ENCODE data around the gene PKP3.
A peak's percentile ranks its signal among the peaks of the same experiment; 100 is the strongest.
"Not testable (repeated sequence)": the region's sequence is repeated elsewhere in the genome, so short reads cannot be mapped to it uniquely, and the experiment has no call there.

PKP3 gene

DNA sequence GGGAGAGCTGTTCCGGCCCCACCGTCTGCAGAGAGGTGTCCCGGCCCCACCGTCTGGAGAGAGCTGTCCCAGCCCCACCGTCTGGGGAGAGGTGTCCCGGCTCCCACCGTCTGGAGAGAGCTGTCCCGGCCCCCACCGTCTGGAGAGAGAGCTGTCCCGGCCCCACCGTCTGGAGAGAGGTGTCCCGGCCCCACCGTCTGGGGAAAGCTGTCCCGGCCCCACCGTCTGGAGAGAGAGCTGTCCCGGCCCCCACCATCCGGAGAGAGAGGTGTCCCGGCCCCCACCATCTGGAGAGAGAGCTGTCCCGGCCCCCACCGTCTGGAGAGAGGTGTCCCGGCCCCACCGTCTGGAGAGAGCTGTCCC, 30.6 kb upstream of the PKP3 start:
- not testable (repeated sequence) for DNase-seq

DNA sequence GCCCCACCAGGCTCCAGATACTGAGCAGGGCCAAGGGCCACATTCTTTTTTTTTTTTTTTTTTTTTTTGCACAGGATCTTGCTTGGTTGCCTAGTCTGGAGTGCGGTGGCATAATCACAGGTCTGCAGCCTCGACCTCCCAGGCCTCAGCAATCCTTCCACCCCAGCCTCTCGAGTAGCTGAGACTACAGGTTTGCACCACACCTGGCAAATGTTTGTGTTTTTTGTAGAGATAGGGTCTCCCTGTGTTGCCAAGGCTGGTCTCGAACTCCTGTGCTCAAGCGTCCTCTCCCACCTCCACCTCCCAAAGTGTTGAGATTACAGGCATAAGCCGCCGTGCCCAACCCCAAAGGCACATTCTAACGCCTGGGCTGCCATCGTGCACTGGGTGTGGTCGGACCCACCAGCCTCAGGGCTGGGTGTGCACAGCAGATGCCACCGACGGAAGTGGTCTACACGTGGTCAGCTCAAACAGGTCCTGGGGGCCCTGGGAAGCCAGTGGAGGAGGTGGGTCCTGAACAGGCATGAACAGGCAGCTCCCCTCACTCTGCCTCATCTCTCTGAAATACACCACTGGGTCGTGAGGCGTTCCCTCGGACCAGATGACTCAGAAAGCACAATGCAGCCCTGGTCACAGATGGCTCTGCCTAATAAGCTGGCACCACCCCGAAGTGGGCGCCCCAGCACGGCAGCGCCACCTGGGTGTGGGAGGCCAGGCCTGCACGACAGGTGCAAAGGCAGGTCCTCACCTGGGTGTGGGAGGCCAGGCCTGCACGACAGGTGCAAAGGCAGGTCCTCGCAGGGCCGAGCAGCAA, 29.9 kb upstream of the PKP3 start:
- DNase-seq, result peak; percentile 71

- DNase-seq, result no peak
Measured at GRCh38 chr11:364991-365725, 28.9 kb upstream of the PKP3 start.

DNA sequence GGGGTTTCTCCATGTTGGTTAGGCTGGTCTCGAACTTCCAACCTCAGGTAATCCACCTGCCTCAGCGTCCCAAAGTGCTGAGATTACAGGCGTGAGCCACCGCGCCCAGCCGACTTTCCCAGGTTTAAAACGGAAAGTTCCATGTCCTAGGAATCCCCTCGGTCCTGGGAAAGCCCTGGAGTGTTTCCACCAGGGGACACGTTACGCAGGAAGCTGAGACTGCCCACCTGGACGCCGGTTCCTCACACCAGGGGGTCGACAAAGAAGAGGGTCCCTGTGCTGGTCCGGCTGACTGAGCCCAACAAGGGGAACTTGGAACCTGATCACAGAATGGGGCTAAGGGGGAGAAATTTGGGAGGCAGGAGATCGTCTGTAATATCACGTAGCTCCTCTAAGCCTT, 28.2 kb upstream of the PKP3 start:
- no peak for DNase-seq

- no peak for DNase-seq
Measured at GRCh38 chr11:367956-368413, 26.0 kb upstream of the PKP3 start.

GRCh38 chr11:368414-369335, 25.3 kb upstream of the PKP3 start:
- no peak for DNase-seq

GRCh38 chr11:369336-370018, 24.5 kb upstream of the PKP3 start, which contains the start of gene B4GALNT4:
TSS of gene B4GALNT4 (plus strand) at chr11:369499. CDS start at chr11:369804, 305 bp downstream.
- DNase-seq, result peak; percentile 28

- no peak for DNase-seq
Measured at GRCh38 chr11:370070-370941, 23.7 kb upstream of the PKP3 start.

DNA sequence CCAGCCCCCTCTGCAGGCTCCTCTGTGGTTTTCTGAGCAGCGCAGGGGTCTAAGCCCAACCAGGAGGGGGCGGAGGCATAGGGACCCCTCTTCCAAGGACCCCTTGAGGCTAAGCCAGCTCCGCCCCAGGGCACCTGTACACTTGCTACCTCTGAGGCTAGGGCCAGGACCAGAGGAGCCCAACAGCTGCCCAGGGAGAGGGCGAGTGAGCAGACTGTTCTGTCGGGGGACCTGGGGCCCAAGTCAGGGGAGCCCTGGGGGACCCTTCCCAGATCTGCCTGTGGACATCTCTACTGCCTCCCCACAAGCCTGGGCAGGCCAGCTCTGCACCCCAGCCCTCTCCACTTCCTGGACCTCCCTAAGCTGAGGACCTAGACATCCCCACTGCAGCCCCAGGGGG, 23.0 kb upstream of the PKP3 start:
- no peak for DNase-seq

DNA sequence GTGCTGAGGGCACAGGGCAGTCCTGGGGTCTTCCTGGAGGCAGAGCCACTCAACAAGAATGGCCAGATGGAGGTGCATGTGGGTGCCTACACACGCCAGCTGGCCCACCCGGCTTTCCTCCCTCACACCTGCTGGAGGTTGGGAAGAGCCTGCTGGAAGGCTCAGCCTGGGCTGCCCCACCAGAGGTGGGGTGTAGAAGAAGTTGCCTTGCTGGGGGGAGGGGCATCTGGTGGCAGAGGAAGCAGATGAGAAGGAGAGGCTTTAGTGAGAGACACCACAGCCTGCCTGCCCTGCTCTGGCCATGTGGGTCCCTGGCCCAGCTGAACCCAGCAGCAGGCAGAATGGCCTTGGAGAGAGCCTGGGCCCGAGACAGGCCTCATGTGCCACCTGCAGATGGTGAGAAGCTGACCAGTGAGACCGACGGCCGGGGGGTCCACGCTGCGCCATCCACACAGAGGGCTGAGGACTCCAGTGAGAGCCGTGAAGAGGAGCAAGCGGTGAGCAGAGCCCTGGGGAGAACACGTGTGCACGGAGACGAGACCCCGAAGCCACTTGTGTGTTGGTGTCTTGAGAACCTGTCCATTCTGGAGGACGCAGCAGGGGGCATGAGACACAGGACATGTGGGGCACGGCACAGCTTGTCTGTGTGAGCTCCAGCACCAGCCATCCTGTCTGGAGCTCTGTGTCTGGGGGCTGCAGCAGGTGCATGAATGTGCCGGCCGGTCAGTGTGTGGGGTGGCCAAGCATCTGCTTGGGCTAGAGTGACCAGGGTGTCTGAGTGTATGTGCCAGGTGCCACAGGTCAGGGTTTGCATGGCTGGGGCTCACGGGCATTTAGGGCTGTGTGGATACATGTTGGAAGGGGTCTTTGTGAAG, 22.1 kb upstream of the PKP3 start:
- DNase-seq, result peak; percentile 13

- DNase-seq, result no peak
Measured at GRCh38 chr11:372809-373715, 20.9 kb upstream of the PKP3 start.

- no peak for DNase-seq
Measured at GRCh38 chr11:373716-374551, 20.1 kb upstream of the PKP3 start.

DNA sequence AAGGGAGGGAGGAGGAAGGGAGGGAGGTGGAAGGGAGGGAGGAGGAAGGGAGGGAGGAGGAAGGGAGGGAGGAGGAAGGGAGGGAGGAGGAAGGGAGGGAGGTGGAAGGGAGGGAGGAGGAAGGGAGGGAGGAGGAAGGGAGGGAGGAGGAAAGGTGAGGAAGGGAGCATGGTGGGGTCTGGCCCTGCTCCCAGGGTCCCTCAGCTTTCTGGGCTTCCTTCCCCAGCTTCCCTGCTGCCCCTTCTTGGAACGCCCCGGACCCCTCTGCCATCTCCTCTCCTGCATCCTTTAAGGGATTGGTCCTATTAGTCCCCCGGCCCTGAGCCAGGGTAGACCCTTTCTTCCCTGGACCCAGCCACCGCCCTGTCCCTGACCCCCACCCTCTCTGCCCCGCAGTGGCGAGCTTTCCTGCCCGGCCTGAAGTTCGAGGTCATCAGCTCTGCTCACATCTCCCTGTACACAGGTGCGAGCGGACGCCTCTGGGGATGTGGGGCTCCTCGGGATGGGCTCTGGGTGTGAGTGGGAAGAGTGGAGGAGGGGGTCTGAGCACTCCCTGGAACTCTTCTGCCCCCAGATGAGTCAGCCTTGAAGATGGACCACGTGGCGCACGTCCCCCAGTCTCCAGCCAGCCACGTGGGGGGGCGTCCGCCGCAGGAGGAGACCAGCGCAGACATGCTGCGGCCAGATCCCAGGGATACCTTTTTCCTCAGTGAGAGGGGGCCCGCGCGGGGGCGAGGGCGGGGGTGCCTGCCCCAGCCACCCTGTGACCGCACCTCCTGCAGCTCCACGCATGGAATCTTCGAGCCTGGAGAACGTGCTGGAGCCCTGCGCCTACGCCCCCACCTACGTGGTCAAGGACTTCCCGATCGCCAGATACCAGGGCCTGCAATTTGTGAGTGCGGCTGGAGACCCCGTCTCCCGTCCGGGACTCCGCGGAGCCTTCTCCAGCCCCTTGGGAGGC, 18.7 kb upstream of the PKP3 start:
- no peak for DNase-seq

DNA sequence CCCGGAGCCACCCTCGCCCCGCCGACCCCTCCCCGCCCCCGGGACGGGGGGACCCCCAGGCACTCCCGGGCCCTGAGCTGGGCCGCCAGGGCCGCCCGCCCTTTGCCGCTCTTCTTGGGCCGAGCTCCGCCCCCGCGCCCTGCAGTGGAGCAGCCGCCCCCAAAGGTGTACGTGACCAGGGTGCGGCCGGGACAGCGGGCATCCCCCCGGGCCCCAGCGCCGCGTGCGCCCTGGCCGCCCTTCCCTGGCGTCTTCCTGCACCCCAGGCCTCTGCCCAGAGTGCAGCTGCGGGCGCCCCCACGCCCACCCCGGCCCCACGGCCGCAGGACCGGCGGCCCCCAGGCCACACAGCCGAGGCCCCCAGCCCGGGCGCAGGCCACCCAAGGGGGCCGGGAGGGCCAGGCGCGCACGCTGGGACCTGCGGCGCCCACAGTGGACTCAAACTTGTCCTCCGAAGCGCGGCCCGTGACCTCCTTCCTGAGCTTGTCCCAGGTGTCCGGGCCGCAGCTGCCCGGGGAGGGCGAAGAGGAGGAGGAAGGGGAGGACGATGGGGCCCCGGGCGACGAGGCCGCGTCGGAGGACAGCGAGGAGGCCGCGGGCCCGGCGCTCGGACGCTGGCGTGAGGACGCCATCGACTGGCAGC, 17.4 kb upstream of the PKP3 start:
- no peak for DNase-seq

DNA sequence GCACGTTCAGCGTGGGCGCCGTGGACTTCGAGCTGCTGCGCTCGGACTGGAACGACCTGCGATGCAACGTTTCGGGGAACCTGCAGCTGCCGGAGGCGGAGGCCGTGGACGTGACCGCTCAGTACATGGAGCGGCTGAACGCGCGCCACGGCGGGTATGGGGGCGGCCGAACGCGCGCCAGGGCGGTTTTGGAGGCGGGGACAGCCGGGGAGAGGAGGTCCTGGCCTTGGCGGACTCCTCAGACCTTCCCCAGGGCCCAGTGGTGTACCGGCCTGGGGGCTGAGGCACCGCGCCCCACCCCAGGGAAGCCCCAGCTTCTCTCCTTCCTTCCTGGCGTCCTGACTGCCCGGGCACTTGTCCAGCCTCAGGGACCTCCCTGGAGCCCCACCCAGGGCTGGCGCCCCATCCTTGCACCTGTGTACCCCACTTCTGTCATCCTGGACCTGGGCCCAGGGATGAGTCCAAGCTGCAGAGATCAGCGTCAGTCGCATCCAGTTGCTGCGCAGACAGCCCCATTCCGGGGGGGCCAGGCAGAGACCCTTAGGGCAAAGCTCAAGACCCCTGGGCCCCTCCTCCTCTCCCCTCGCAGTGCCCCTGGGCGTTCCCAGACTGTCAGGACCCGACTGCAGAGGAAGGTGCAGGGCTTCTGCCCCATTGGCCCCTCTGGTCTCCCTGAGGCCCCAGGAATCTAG, 16.7 kb upstream of the PKP3 start:
- no peak for DNase-seq
